HepG2 (cell line): Measurements from ENCODE around the gene CCDC148. TPM values are rescaled to one million over a fixed set of nuclear protein-coding genes. Genes with fewer than 3 reads are reported as not detected.

Experiments
- ATAC-seq: fragments of 200-7000 bp; cut with Tn5 transposase; 3 replicates; pipeline ENCODE4 v1.9.1; 2020; ENCODE audit warnings: mild to moderate bottlenecking, moderate library complexity
- BruUV-seq: library from RNA; stranded (reverse); fragments of 400-500 nt; replicated peaks from 2 replicates; lab custom pipeline; 2021; lab: Mats Ljungman, UMichigan
- CTCF ChIA-PET: fragments of 300-600 bp; formaldehyde crosslinking; extraction: SDS; loops from one replicate; lab custom pipeline; 2021; ENCODE audit warnings: low total read pairs, inconsistent platforms, low intra/inter-chr PET ratio; lab: Yijun Ruan, JAX
- POLR2A ChIA-PET: fragments of 350-600 bp; sonication (Branson Sonifier 250); formaldehyde crosslinking; loops from one replicate; lab custom pipeline; 2020; ENCODE audit warnings: antibody characterized with exemption, inconsistent platforms; lab: Yijun Ruan, JAX
- DNase-seq: peaks from one replicate; pipeline ENCODE4 v3.0.0-alpha.2; 2015; ENCODE audit warnings: low spot score
- FAIRE-seq: peaks from 3 replicates; lab custom pipeline; 2011; peaks lifted over from hg19 to GRCh38; lab: Jason Lieb, UNC
- H2AFZ ChIP-seq: one replicate; pipeline ENCODE4 v1.6.1; 2011; ENCODE audit warnings: low read length, inconsistent platforms
- H3K27ac ChIP-seq: fragments of 300-600 bp; 3 replicates; pipeline ENCODE4 v1.8.0; 2011; ENCODE audit warnings: mixed run types, mild to moderate bottlenecking, mixed read lengths, low read length, inconsistent platforms; ENCODE audit not compliant: insufficient read depth; ENCODE audit errors: extremely low read length
- H3K27me3 ChIP-seq, 2 experiments: fragments of 200-600 bp in 1 of 2; 2 replicates in 1 of 2; 3 replicates in 1 of 2; pipeline versions ENCODE4 v1.6.0 to v1.8.0; 2011; ENCODE audit warnings: low read length in 2 of 2, mild to moderate bottlenecking in 2 of 2, moderate library complexity in 2 of 2, inconsistent platforms in 1 of 2; ENCODE audit not compliant: insufficient read depth in 2 of 2, control insufficient read depth in 1 of 2
- H3K36me3 ChIP-seq, 2 experiments: fragments of 200-600 bp in 1 of 2; replicated peaks in 1 of 2; 2 replicates in 1 of 2; 3 replicates in 1 of 2; pipeline versions ENCODE4 v1.5.1 to v1.8.0; 2011; ENCODE audit warnings: low read length in 2 of 2, inconsistent platforms in 1 of 2; ENCODE audit not compliant: insufficient read depth in 2 of 2, control insufficient read depth in 1 of 2
- H3K4me1 ChIP-seq: 2 replicates; pipeline ENCODE4 v1.5.1; 2012; ENCODE audit warnings: low read length, inconsistent platforms; ENCODE audit not compliant: insufficient read depth
- H3K4me2 ChIP-seq: 2 replicates; pipeline ENCODE4 v1.6.0; 2011; ENCODE audit warnings: low read depth, low read length, inconsistent platforms
- H3K4me3 ChIP-seq, 3 experiments: fragments of 200-600 bp in 1 of 3; sonication (generic), shearing (Covaris generic) in 1 of 3; replicated peaks in 1 of 3; 2 replicates each; pipeline ENCODE4 v1.5.1; 2011 to 2016; ENCODE audit warnings: low read length in 3 of 3, inconsistent platforms in 2 of 3, low read depth in 2 of 3, mild to moderate bottlenecking in 2 of 3, control low read depth in 1 of 3, mixed read lengths in 1 of 3; ENCODE audit not compliant: insufficient read depth in 1 of 3
- H3K79me2 ChIP-seq: one replicate; pipeline ENCODE4 v1.6.1; 2011; ENCODE audit warnings: low read length, inconsistent platforms; ENCODE audit not compliant: insufficient read depth
- H3K9ac ChIP-seq: 2 replicates; pipeline ENCODE4 v1.6.0; 2011; ENCODE audit warnings: mild to moderate bottlenecking, low read depth, low read length, inconsistent platforms; ENCODE audit not compliant: insufficient read depth
- H3K9me3 ChIP-seq: 2 replicates; pipeline ENCODE4 v1.5.1; 2012; ENCODE audit warnings: mild to moderate bottlenecking, low read length
- H4K20me1 ChIP-seq: 2 replicates; pipeline ENCODE4 v1.6.0; 2011; ENCODE audit warnings: inconsistent platforms, mild to moderate bottlenecking, low read length, moderate library complexity; ENCODE audit not compliant: insufficient read depth
- ARID2 ChIP-seq: sonication (generic); formaldehyde crosslinking; IDR thresholded peaks from 2 replicates; pipeline ENCODE4 v1.8.1; 2022; ENCODE audit warnings: mild to moderate bottlenecking, missing genetic modification reagents, borderline replicate concordance
- CREB1 ChIP-seq, 2 experiments: fragments of 450-650 bp in 1 of 2; IDR thresholded peaks; 2 replicates each; pipeline ENCODE4 v1.6.1; 2016 to 2017; ENCODE audit warnings: control low read depth in 1 of 2, mild to moderate bottlenecking in 1 of 2, missing compliant biosample characterization in 1 of 2, missing genetic modification characterization in 1 of 2
- GTF2F1 ChIP-seq: fragments of 150-350 bp; IDR thresholded peaks from 2 replicates; pipeline ENCODE4 v1.6.1; 2014; ENCODE audit warnings: low read length
- KDM5A ChIP-seq: fragments of 200-600 bp; sonication (generic); IDR thresholded peaks from 2 replicates; pipeline ENCODE4 v1.7.0; 2018; ENCODE audit warnings: antibody characterized with exemption, mild to moderate bottlenecking, low read length, borderline replicate concordance
- NR2F2 ChIP-seq: IDR thresholded peaks from 2 replicates; pipeline ENCODE4 v1.6.1; 2012; ENCODE audit warnings: low read depth, inconsistent platforms, borderline replicate concordance
- SMARCC2 ChIP-seq: fragments of 450-650 bp; IDR thresholded peaks from 2 replicates; pipeline ENCODE4 v1.6.1; 2017; ENCODE audit warnings: antibody characterized with exemption, mild to moderate bottlenecking
- SP1 ChIP-seq, 2 experiments: fragments of 450-650 bp in 1 of 2; sonication (generic) in 1 of 2; formaldehyde crosslinking in 1 of 2; IDR thresholded peaks; 2 replicates each; pipeline versions ENCODE4 v1.4.0 to v1.6.1; 2016 to 2020; ENCODE audit warnings: missing genetic modification reagents in 1 of 2
- TCF7 ChIP-seq: sonication (generic); IDR thresholded peaks from 2 replicates; pipeline ENCODE4 v1.6.1; 2016; ENCODE audit warnings: antibody characterized with exemption, low read depth
- ZBTB33 ChIP-seq: sonication (generic); formaldehyde crosslinking; IDR thresholded peaks from 2 replicates; pipeline ENCODE4 v1.4.0; 2020; ENCODE audit warnings: missing genetic modification reagents
- ZNF207 ChIP-seq: fragments of 450-650 bp; IDR thresholded peaks from 2 replicates; pipeline ENCODE4 v1.6.1; 2016; ENCODE audit warnings: antibody characterized with exemption, borderline replicate concordance
- ZNF83 ChIP-seq: sonication (generic); formaldehyde crosslinking; IDR thresholded peaks from 2 replicates; pipeline ENCODE4 v1.4.0; 2020; ENCODE audit warnings: missing genetic modification reagents, mild to moderate bottlenecking, borderline replicate concordance
- ZZZ3 ChIP-seq: sonication (generic); formaldehyde crosslinking; IDR thresholded peaks from 2 replicates; pipeline ENCODE4 v1.4.0; 2020; ENCODE audit warnings: missing genetic modification reagents, mild to moderate bottlenecking, borderline replicate concordance
- WGBS: methylation state at CpG from one replicate; pipeline ENCODE4 v1.1.6; 2017; ENCODE audit warnings: low lambda C conversion rate; 5-methylcytosine and 5-hydroxymethylcytosine counted together
- in situ Hi-C: cut with HindIII; loops from 2 replicates; pipeline ENCODE4 v1.10.0; 2017; ENCODE audit warnings: low pct_unique_long_range_greater_than_20kb; ENCODE audit not compliant: extremely low pct_ligation_motif_present
- intact Hi-C: fragments of 100-400 bp; cut with micrococcal nuclease; formaldehyde crosslinking; loops from one replicate; pipeline ENCODE4 v1.10.0; 2022; ENCODE audit not compliant: unreplicated experiment
- polyA plus RNA-seq, 8 experiments: library from polyadenylated mRNA; depleted of rRNA in 3 of 8; stranded (reverse) in 7 of 8; unstranded in 1 of 8; fragments of >200 nt; fragmentation: Illumina TruSeq in 4 of 8; extraction: Trizol in 4 of 8; gene quantifications; 2 replicates each; pipeline versions ENCODE4 v1.2.1 to v1.2.3, GENCODE V29; 2011 to 2016; ENCODE audit warnings: low read depth in 4 of 8, missing spikeins in 1 of 8, mixed read lengths in 1 of 8; ENCODE audit not compliant: insufficient read depth in 1 of 8
- total RNA-seq, 5 experiments: library from RNA; depleted of rRNA; stranded (reverse); fragments of >200 nt; fragmentation: Illumina TruSeq; extraction: Trizol; gene quantifications; 2 replicates each; pipeline ENCODE4 v1.2.3, GENCODE V29; 2016; ENCODE audit warnings: low read depth in 1 of 5

Gene CCDC148
- total and polyA plus RNA-seq, 2 of the 13 experiments (the other 11 are each of a cell fraction or from before 2014, with no cell fraction given), result 0.30 to 0.49 TPM

- peaks cover 33% of the 10 kb centered on the region for H4K20me1 ChIP-seq
- in situ Hi-C loops (loop anchor here (5.0 to 25.0 kb wide), 3 partner anchors 276 to 416 kb away; no protein-coding TSS in a partner anchor), intact Hi-C loops (loop anchor here (1.0 to 5.0 kb wide), 7 partner anchors 80 to 426 kb away; no protein-coding TSS in a partner anchor)
- peak overlapping the region; percentile 97 for H3K27ac ChIP-seq
- H3K9ac ChIP-seq, result peak overlapping the region; percentile 96
- peak overlapping the region; percentile 68 to 100 (median 97) for H3K4me3 ChIP-seq
- ATAC-seq, result no peak
- TF ChIP-seq KDM5A (0 out of 2 replicates have a peak, but pooled peaks have one; percentile 2), CREB1 (IDR thresholded peaks at IDR 0.05) (0 out of 2 replicates have a peak, but pooled peaks have one; percentile 26), CREB1 (CRISPR knock-in tag; IDR thresholded peaks at IDR 0.05) (no peak), GTF2F1 (no peak)
- POLR2A ChIA-PET, result interaction anchor here (0.7 to 2.8 kb wide), 17 partner anchors 10 to 1157 kb away, joined by 3 to 23 read pairs (median 3); no protein-coding TSS in a partner anchor
- no peaks in the 10 kb centered on the region for H3K9me3 ChIP-seq
- no TSS peak for BruUV-seq
- peaks cover 62% of the 10 kb centered on the region for H3K79me2 ChIP-seq
- H2AFZ ChIP-seq, result no peak overlapping the region
- peak; percentile 30 for DNase-seq
- peak overlapping the region; percentile 87 for H3K4me2 ChIP-seq
- 2% methylated on average over 9 of the region's 9 CpGs for WGBS
- no peaks in the 10 kb centered on the region; a peak in 1 of 5 replicates for H3K27me3 ChIP-seq
- no peak for FAIRE-seq
- H3K36me3 ChIP-seq, result 0 out of 5 replicates have a peak, but pooled peaks cover 0 to 2% of the 10 kb centered on the region in 2 experiments
- CTCF ChIA-PET, result interaction anchor here (1.2 kb wide), 1 partner anchor 434 kb away, joined by 4 read pairs; no protein-coding TSS in a partner anchor
- H3K4me1 ChIP-seq, result peaks cover 70% of the 10 kb centered on the region
These were observed 2.0 kb upstream of the CCDC148 start for GRCh38 chr2:158458617-158458920.

GRCh38 chr2:158457826-158458616, 1.5 kb upstream of the CCDC148 start:
- BruUV-seq, result no TSS peak
- no peak overlapping the region for H2AFZ ChIP-seq
- intact Hi-C loops, result loop anchor here (1.0 to 5.0 kb wide), 7 partner anchors 81 to 426 kb away; no protein-coding TSS in a partner anchor
- H3K9ac ChIP-seq, result peak overlapping the region; percentile 96
- no peaks in the 10 kb centered on the region; a peak in 1 of 5 replicates for H3K27me3 ChIP-seq
- peak overlapping the region; percentile 87 for H3K4me2 ChIP-seq
- H3K4me1 ChIP-seq, result peaks cover 69% of the 10 kb centered on the region
- POLR2A ChIA-PET, result interaction anchor here (0.7 to 2.8 kb wide), 19 partner anchors 10 to 1157 kb away, joined by 3 to 23 read pairs (median 3); no protein-coding TSS in a partner anchor
- DNase-seq (peak; percentile 95), ATAC-seq (peak; percentile 92), FAIRE-seq (peak; percentile 26)
- H3K36me3 ChIP-seq, result 0 out of 5 replicates have a peak, but pooled peaks cover 0 to 2% of the 10 kb centered on the region in 2 experiments
- peak overlapping the region; percentile 97 for H3K27ac ChIP-seq
- peaks cover 57% of the 10 kb centered on the region for H3K79me2 ChIP-seq
- in situ Hi-C loops, result loop anchor here (5.0 to 25.0 kb wide), 3 partner anchors 276 to 416 kb away; no protein-coding TSS in a partner anchor
- H4K20me1 ChIP-seq, result peaks cover 28% of the 10 kb centered on the region
- H3K4me3 ChIP-seq, result peak overlapping the region; percentile 84 to 100 (median 97)
- no peaks in the 10 kb centered on the region for H3K9me3 ChIP-seq
- WGBS, result under 1% methylated on average over 18 of the region's 61 CpGs
- CTCF ChIA-PET, result interaction anchor here (1.2 kb wide), 1 partner anchor 434 kb away, joined by 4 read pairs; no protein-coding TSS in a partner anchor
- TF ChIP-seq ZZZ3 (CRISPR knock-in tag) (peak; percentile 93), ZNF83 (CRISPR knock-in tag) (no peak; the same call in 1 of the 2 replicates), ZNF207 (no peak), ARID2 (peak; percentile 95), NR2F2 (peak; percentile 62; the same call in 1 of the 2 replicates), TCF7 (peak; percentile 60), ZBTB33 (CRISPR knock-in tag) (peak; percentile 72), SP1 (IDR thresholded peaks at IDR 0.05) (no peak), SP1 (CRISPR knock-in tag; IDR thresholded peaks at IDR 0.05) (peak; percentile 68; the same call in 1 of the 2 replicates), SMARCC2 (no peak)
